Measurements from ENCODE around the gene RHOBTB1.

The RHOBTB1 gene

GRCh38 chr10:60964257-60965235 is 20.6 kb upstream of the RHOBTB1 start:
- H3K27ac ChIP-seq, result no peak overlapping the region
- TF ChIP-seq CTCF (conservative IDR thresholded peaks at IDR 0.05), result peak; percentile 90

GRCh38 chr10:60963441-60964256 is 19.7 kb upstream of the RHOBTB1 start:
- no peak overlapping the region for H3K27ac ChIP-seq
- no peak for TF ChIP-seq CTCF (conservative IDR thresholded peaks at IDR 0.05)

- no peak for TF ChIP-seq CTCF (conservative IDR thresholded peaks at IDR 0.05)
- H3K27ac ChIP-seq, result no peak overlapping the region
These were observed 19.0 kb upstream of the RHOBTB1 start for GRCh38 chr10:60962946-60963345.

- TF ChIP-seq CTCF (conservative IDR thresholded peaks at IDR 0.05), result no peak
- no peak overlapping the region for H3K27ac ChIP-seq
These were observed 16.9 kb upstream of the RHOBTB1 start for GRCh38 chr10:60960913-60961312.

- no peak for TF ChIP-seq CTCF (conservative IDR thresholded peaks at IDR 0.05)
- H3K27ac ChIP-seq, result no peak overlapping the region
These were observed 16.0 kb upstream of the RHOBTB1 start for GRCh38 chr10:60960031-60960430.

GRCh38 chr10:60958892-60959601 is 15.1 kb upstream of the RHOBTB1 start:
- H3K27ac ChIP-seq, result no peak overlapping the region
- no peak for TF ChIP-seq CTCF (conservative IDR thresholded peaks at IDR 0.05)
